Psoas muscle (tissue), 8 donors: ENCODE results near the gene AQP12A. TPM values are rescaled to one million over a fixed set of nuclear protein-coding genes. Genes with fewer than 3 reads are reported as not detected.

Experiments
- ATAC-seq, 4 donors: fragments of 200-7000 bp; cut with Tn5 transposase; one replicate each; pipeline ENCODE4 v1.9.1; 2020; ENCODE audit warnings: moderate library complexity in 3 of 4, mild to moderate bottlenecking in 2 of 4
- DNase-seq, 2 donors: peaks; one replicate each; pipeline ENCODE4 v3.0.0-alpha.2; 2020
- H3K27ac ChIP-seq: fragments of 200-600 bp; one replicate; pipeline ENCODE4 v1.8.0; 2022
- H3K27me3 ChIP-seq, 3 donors: fragments of 200-600 bp in 1 of 3; one replicate each; pipeline versions ENCODE4 v1.6.1 to v1.8.0; 2013 to 2022; ENCODE audit warnings: low read length in 2 of 3, mild to moderate bottlenecking in 2 of 3, moderate library complexity in 1 of 3; ENCODE audit not compliant: insufficient read depth in 3 of 3
- H3K36me3 ChIP-seq, 2 donors: fragments of 200-600 bp in 1 of 2; one replicate each; pipeline versions ENCODE4 v1.6.1 to v1.8.0; 2013 to 2022; ENCODE audit warnings: low read depth in 1 of 2, mild to moderate bottlenecking in 1 of 2, moderate library complexity in 1 of 2; ENCODE audit not compliant: insufficient read depth in 1 of 2
- H3K4me1 ChIP-seq: fragments of 200-600 bp; one replicate; pipeline ENCODE4 v1.8.0; 2022
- H3K4me3 ChIP-seq: fragments of 200-600 bp; one replicate; pipeline ENCODE4 v1.8.0; 2022; ENCODE audit warnings: mild to moderate bottlenecking
- H3K9me3 ChIP-seq: fragments of 200-600 bp; one replicate; pipeline ENCODE4 v1.8.0; 2022
- WGBS, 3 donors: extraction: QIAGEN DNeasy Blood & Tissue Kit; methylation state at CpG; one replicate each; pipeline versions ENCODE4 v1.1.6 to v1.1.7; 2013; 5-methylcytosine and 5-hydroxymethylcytosine counted together
- intact Hi-C, 2 donors: fragments of 100-400 bp; cut with DNase I; formaldehyde crosslinking; loops; one replicate each; pipeline versions ENCODE4 v1.11.0 to v1.14.2; 2022
- polyA plus RNA-seq, 3 donors: library from polyadenylated mRNA; stranded (reverse); fragments of 200-250 nt; gene quantifications; one replicate each; pipeline ENCODE4 v1.2.3, GENCODE V29; 2013
- total RNA-seq, 4 donors: library from RNA; stranded (reverse); fragmentation: NEBNext Ultra II Directional in 2 of 4; extraction: Animal tissue kit (Norgen Biotek cat#: 25700) in 2 of 4; gene quantifications; one replicate each; pipeline versions ENCODE4 v1.2.1 to v1.2.4, GENCODE V29; 2021 to 2023
- TF ChIP-seq, protein P1 (sequence below): fragments of 200-600 bp; IDR thresholded peaks from one replicate; pipeline ENCODE4 v1.8.0; 2022; ENCODE audit warnings: antibody characterized with exemption
- donor health status: healthy with polysubstance abuse.
- donor health status: DM: no; HTN: no; CAD: no; lungs with moderate emphysema.
- donor health status: Bipolar disorder and iron deficiency.
- donor health status: healthy.
- donor health status: DM: yes; HTN: yes; CAD: no.
- donor health status: DM: no; HTN: no; CAD: no.
- donor health status: DM: no; HTN: no; CAD: no.
- donor health status: DM: yes; HTN: yes; CAD: no.

AQP12A gene
- total and polyA plus RNA-seq, 7 donors: not detected

DNA sequence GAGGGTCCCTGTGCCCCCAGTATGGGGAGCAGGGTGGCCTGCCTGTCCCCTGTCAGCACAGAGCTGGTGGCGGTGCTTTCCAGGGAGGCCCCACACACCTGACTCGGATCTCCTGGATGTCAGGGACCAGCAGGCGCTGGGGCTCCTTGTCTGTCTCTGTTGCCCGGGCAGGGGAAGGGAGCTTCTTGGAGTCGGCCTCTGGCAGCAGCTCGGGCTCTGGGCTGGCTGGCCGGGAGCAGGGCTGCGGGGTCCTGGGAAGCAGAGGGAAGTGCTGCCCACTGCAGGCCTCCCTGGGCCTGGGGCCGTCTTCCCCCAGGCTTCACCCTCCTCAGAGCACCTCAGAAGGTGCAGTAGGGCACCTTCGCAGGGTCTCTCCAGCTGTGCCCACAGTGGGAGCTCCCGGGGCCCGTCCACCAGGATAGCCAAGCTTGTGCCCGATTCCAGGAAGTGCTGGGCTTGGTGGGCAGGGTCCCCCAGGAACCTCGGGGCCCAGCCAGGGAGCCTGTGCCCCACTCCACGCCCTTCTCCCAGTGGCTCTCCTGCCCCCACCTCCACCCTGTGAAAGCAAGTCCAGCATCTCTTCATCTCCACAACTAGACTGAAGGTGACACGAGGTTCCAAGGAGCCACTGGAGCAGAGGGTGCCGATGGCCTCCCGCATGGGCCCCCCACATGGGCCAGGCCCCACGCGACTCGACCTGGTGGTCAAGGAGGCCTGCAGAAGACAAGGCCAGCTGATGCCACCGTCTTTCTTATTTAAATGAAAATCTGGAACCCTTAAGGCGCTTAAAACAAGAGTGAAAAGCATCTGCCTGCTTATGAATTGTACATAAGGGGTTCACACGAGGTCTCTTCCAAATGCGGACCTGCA is 28.2 kb downstream of the AQP12A start:
- intact Hi-C loops: no loop called here
- ATAC-seq: no peak
- Histone ChIP-seq H3K36me3 (no peaks in the 10 kb centered on the region), H3K27ac (no peak overlapping the region), H3K4me1 (no peaks in the 10 kb centered on the region), H3K4me3 (no peak overlapping the region), H3K27me3 (peaks cover 0 to 4% (median 0%) of the 10 kb centered on the region in 3 donors), H3K9me3 (no peaks in the 10 kb centered on the region)
- TF ChIP-seq, protein P1, sequence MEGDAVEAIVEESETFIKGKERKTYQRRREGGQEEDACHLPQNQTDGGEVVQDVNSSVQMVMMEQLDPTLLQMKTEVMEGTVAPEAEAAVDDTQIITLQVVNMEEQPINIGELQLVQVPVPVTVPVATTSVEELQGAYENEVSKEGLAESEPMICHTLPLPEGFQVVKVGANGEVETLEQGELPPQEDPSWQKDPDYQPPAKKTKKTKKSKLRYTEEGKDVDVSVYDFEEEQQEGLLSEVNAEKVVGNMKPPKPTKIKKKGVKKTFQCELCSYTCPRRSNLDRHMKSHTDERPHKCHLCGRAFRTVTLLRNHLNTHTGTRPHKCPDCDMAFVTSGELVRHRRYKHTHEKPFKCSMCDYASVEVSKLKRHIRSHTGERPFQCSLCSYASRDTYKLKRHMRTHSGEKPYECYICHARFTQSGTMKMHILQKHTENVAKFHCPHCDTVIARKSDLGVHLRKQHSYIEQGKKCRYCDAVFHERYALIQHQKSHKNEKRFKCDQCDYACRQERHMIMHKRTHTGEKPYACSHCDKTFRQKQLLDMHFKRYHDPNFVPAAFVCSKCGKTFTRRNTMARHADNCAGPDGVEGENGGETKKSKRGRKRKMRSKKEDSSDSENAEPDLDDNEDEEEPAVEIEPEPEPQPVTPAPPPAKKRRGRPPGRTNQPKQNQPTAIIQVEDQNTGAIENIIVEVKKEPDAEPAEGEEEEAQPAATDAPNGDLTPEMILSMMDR: no peak
- no peak for DNase-seq
- WGBS, 3 donors: 85 to 86% (median 86%) methylated on average over 23 to 25 of the region's 25 CpGs

DNA sequence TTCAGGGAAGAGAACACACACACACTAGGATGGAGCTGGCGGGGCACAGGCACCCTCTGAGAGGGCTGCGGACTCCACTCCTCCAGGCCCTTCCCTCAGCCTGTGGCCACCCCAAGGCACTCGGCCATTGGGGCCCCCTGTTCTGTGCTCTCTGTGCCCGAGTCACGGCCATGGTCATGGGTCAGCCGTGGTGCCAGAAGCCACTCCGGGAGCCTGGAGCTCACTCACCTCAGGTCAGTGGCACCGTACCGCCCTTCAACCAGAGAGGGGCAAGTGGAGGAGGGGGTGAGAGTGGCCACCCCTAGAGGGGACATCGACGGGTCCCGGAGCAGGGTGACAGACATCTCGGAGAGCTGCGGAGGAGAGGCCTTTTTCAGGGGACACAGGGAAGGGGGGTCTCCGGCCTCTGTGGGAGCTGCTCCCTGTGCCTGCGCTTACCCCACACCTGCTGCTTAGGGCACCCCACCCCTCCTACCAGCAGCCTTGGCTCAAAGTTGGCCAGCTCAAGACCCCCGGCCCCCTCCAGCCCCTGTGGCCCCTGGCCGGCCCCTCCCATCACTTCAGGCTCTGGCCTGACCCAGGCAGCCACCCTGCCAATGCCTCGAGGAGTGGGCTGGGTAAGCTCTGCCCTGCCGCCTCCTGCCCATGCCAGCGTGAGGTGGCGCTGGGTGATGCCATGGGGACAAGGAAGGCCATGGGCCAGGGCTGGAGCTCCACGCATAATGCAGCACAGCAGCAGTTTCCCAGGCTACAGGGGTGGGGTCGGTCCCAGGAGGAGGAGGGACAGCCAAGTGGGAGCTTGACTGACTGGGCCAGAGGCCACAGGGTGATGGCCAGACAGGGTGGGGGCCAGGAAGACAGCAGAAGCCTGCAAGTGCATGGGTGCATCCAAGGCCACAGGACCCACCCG is 29.3 kb downstream of the AQP12A start:
- Histone ChIP-seq H3K4me1 (no peaks in the 10 kb centered on the region), H3K9me3 (no peaks in the 10 kb centered on the region), H3K4me3 (no peak overlapping the region), H3K36me3 (no peaks in the 10 kb centered on the region), H3K27me3 (peaks cover 0 to 4% (median 0%) of the 10 kb centered on the region in 3 donors), H3K27ac (no peak overlapping the region)
- intact Hi-C loops: no loop called here
- DNase-seq: no peak
- WGBS, 3 donors: 79 to 90% (median 80%) methylated on average over 22 to 25 of the region's 25 CpGs
- no peak for ATAC-seq
- TF ChIP-seq, protein P1: no peak

DNA sequence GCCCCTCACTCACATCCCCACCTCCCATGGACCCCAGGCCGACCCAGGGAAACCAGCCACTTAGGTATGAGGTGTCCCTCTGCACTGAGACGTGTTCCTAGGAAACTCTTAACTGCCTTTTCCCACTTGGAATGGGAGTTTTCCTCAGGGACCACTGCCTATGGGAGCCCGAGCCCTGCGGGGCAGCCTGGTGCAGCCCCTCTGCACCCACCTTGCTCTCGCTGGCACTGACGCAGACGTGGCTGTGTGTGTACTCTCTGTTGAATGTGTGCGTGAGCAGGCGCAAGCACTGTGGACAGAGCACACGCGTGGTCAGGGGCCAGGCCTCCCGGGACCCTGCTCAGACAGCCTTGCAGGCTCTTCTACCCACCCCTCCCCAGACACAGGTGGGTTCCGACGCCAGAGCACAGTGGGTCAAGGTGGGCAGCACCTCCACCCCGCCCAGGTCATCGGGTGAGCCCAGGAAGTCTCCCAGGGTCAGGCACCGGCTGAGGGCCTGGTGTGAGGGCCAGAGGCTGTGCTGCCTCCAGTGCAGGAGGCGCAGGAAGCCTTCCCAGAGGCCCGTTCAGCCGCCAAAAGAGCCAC is 30.0 kb downstream of the AQP12A start:
- DNase-seq (no peak), ATAC-seq (no peak)
- no peaks in the 10 kb centered on the region for H3K4me1 ChIP-seq
- no peaks in the 10 kb centered on the region for H3K9me3 ChIP-seq
- TF ChIP-seq, protein P1: no peak
- H3K27me3 ChIP-seq: peaks cover 0 to 4% (median 0%) of the 10 kb centered on the region in 3 donors
- H3K4me3 ChIP-seq: no peak overlapping the region
- no peaks in the 10 kb centered on the region for H3K36me3 ChIP-seq
- H3K27ac ChIP-seq: no peak overlapping the region
- intact Hi-C loops: no loop called here
- WGBS, 3 donors: 88 to 92% (median 90%) methylated on average over 20 of the region's 20 CpGs

DNA sequence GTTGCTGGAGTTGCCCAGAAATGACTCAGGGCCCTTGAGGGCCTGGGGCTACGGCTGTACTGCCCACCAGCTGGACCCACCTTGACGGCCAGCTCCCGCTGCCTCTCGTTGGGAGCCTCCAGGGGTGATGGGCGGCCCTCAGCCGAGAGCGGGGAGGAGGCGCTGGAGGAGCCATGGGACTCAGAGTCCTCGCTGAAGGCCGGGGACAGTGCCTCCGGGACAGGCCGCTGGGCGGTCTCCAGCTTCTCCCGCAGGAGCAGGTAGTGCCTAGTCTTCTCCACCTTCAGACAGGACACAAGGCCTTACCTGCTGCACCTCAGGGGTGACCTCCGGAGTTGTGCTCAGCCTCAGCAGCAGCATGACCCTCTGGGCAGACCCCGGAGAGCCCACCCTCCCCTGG is 30.7 kb downstream of the AQP12A start:
- TF ChIP-seq, protein P1: no peak
- H3K27me3 ChIP-seq: peaks cover 0 to 6% (median 0%) of the 10 kb centered on the region in 3 donors
- H3K36me3 ChIP-seq: no peaks in the 10 kb centered on the region
- no peak for DNase-seq
- intact Hi-C loops: no loop called here
- no peak overlapping the region for H3K4me3 ChIP-seq
- no peaks in the 10 kb centered on the region for H3K9me3 ChIP-seq
- H3K4me1 ChIP-seq: no peaks in the 10 kb centered on the region
- WGBS, 3 donors: 87 to 92% (median 92%) methylated on average over 15 to 16 of the region's 16 CpGs
- ATAC-seq: no peak
- no peak overlapping the region for H3K27ac ChIP-seq
